RCC 7860 (cell line): ENCODE measurements around the gene TRH.
"Not testable (repeated sequence)": the region's sequence is repeated elsewhere in the genome, so short reads cannot be mapped to it uniquely, and the experiment has no call there.

Source experiments
- DNase-seq: peaks from one replicate; pipeline ENCODE4 v3.0.0-alpha.2; 2015; ENCODE audit warnings: low spot score
- FAIRE-seq: peaks from 2 replicates; lab custom pipeline; 2012; peaks lifted over from hg19 to GRCh38; lab: Jason Lieb, UNC

The TRH gene

DNA sequence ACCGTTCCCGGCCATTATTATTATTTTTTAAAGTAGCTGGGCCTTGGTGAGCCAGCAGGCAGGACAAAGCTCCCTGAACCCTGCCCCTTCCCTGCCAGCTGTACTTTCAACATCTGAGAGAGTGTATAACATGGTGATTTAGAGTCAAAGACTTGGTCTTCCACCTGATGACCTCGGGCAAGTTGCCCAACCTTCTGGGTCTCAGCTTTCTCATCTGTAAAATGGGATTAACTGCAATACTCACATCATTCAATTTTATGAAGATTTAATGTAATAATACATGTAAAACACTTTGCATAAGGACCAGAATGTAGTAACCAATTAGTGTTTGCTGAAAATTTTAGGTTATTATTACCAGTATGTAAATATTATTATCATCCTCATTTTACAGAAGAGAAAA is 11.9 kb upstream of the TRH start:
- FAIRE-seq (no peak), DNase-seq (no peak)

DNA sequence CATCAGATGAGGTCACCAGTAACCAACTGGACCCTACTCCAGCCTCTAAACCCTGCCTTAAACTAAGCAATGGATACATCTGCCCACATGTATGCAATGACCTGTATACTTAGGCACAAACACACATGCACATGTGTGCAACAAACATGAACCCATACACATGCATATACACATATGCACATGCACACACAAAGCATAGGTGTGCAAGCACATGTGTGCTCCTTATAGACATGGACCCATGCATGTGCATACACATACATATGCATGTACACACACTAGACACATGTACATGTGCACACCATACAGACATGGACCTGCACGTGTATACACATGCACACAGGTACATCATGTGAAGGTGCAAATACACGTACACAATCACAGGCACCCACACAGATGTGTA is 8.6 kb upstream of the TRH start:
- FAIRE-seq (no peak), DNase-seq (no peak)

DNA sequence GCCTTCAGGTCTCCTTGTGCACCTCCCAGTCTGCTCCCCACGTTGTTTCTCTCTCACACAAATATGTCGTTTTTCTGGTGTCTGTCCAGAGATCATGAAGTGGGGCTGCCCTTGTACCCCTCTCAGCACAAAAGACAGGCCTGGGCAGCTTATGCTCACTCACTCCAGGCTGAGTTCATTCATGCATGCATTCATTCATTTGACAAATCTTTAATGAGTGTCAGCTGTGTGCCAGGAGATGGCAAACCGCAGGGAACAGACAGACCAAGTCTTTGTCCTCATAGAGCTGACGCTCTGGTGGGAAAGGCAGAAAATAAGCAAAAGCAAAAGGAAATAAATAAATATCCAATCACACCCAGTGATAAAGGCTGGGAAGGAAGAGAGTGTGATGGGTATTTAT is 7.6 kb upstream of the TRH start:
- FAIRE-seq (no peak), DNase-seq (no peak)

DNA sequence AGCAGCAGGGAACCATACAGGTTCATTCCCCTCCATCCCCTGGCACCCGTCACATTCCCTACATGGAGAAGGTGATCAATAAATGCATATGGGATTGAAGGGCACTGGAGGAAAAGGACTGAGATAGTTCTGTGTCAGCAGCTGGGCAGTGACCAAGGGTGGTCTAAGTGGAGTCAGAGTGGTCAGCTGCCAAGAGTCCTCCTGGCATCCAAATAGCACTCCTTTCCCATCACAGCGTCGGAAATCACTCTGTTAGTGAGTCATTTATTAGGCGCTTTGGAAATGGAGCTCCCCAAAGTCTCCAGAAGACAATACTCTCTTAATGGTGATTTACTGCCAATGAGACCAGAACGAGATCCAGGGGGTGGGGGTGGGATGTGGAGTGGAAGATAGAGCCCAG is 6.8 kb upstream of the TRH start:
- DNase-seq (no peak), FAIRE-seq (no peak)

- FAIRE-seq (no peak), DNase-seq (no peak)
Observed at GRCh38 chr3:129971351-129972052, 3.0 kb upstream of the TRH start.

DNA sequence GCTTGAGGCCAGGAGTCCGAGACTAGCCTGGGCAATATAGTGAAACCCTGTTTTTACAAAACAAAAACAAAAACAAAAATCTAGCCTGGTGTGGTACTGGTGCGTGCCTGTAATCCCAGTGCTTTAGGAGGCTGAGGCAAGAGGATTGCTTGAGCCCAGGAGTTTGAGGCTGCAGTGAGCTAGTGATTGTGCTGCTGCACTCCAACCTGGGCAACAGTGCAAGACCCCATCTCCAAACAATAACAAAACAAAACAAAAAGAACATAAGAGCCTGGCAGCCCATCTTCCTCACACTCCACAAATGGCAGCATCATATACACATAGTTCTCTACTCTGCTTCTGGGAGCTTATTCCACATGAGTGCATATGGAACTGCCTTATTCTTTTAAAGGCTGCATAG is 2.2 kb upstream of the TRH start:
- FAIRE-seq (no peak), DNase-seq (no peak)

DNA sequence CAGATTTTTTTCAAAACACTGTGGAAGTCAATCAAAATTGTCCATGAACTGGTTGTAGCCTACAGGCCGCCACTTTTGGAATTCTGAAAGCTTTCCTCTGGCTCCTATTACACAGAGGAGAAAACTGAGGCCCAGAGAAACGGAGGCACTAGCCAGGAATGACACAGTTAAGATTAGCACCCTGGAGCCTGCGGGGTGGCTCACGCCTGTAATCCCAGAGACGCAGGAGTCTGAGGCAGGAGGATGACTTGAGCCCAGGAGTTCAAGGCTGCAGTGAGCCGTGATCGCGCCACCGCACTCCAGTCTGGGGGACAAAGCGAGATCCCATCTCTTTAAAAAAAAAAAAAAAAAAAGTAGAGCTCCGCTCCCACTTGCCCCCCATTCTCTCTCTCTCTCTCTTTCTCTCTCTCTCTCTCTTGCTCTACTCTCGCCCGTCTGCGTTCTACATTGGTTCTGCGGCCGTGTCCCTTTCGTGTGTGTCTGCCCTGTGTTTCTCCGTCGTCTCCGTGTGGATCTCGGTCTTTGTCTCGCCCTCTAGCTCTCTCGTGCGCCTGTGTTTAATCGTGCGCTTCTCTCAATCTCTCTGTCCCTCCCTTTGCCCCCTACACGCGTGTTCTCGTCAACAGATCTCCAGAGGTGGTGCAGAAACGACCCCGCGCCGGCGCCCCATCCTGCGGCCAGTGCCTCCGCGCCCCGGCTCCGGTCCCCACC is 512 bp upstream of the TRH start:
- DNase-seq (no peak), FAIRE-seq (no peak)

DNA sequence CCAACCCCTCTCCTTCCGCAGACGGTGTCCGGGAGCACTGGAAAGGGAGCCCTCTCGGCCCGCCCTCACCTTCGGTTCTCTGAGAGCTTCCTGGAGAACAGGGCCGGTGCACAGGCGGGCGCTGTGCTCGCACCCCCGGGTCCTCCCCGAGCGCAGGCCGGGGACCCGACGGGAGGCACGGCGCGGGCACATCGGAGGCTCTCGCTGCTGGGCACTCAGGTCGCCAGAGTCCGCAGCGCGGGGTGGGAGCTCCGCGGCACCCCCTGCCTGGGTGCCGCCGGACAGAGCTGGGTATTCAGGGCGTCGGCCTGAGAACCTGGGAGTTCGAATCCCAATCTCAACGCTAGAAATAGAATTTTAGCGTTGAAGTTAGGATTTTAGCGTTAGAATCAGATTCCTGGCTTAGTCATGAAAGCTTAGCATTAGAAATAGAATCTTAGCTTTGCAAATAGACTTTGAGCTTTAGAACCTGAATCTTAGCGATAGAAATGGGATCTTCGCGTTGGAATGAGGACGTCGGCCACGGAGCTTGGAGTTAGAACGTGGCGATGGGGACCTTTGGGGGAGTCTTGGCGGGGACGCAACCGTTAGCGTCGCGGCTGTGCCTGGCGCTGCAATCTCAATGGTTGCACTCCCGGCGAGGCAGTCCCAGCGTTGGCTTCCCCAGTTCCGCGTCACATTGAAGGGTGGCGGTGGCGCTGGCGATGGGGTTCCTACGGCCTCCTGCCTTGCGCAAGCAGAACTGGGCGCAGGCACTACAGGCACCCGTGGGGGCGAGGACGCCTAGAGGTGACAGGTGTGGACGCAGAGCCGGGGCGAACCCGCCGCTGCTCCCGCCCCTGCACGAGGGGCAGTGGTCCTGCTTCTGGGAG is 549 bp downstream of the TRH start:
- no peak for FAIRE-seq

GRCh38 chr3:129975705-129976048 is 1.2 kb downstream of the TRH start:
- DNase-seq, result no peak
- no peak for FAIRE-seq

More for the DNA sequence above, 549 bp downstream of the TRH start:
- DNase-seq, result no peak

GRCh38 chr3:129976286-129976685 is 1.8 kb downstream of the TRH start:
- FAIRE-seq (no peak), DNase-seq (no peak)

GRCh38 chr3:129978123-129978522 is 3.6 kb downstream of the TRH start:
- DNase-seq (no peak), FAIRE-seq (no peak)

GRCh38 chr3:129979905-129980304 is 5.4 kb downstream of the TRH start:
- no peak for DNase-seq
- FAIRE-seq, result no peak

DNA sequence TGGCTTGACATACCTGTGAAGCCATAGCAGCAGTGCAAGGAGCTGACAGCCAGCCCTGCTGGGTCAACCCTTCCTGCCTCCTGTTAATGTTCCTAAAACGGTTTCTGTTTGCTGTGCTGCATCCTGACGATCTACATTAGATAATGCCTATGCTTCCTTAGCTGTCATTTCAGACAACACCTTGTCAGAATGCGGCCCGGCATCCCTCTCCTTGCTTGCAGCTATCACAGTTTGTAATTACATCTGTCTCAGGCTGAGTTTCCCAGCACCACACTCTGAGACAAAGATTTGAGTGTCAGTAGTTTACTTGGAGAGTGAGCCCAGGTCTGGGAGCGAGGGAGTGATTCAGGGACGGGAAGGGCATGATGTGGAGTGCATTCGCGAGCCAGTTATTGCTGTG is 9.0 kb downstream of the TRH start:
- no peak for FAIRE-seq
- DNase-seq, result no peak

DNA sequence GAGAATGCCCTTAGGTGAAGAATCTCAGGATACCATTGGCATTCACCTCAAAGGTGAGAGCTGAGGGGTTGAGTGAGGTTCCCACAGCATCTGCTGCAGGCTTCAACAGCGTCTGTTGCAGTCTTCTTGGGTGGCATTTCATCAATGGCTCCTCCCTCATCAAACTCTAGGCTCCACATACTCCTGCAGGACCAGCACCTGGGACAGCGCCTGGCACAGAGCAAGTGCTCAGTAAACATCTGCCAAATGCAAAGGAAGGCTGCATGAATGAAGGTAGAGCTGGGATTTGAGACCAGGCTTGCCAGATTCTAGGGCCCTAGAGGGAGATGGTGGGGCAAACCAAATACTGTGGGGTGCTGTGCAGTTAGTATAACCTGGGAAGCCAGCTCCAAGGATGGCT is 9.6 kb downstream of the TRH start:
- FAIRE-seq (no peak), DNase-seq (no peak)

- DNase-seq (no peak), FAIRE-seq (no peak)
Observed at GRCh38 chr3:129985113-129985512, 10.6 kb downstream of the TRH start.

DNA sequence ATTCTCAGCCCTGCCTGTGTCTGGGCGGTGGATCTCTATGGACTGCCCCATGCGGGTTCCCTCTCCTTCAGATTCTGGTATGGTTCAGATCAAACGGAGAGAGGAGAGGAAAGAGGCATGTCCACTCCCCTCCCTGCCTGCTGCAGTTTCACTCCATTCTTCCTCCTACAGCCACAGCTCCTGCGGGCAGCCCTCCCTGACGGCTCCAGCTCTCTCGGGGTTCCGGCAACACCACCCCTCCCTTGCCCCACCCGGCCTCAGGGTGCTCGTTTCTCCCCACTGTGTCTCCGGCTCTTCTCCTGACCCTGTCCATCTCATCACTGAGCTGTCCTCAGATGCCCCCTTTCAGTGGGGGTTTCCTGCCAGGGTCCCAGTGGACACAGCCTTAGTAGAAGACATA is 13.9 kb downstream of the TRH start:
- no peak for FAIRE-seq
- no peak for DNase-seq

- no peak for FAIRE-seq
Observed at GRCh38 chr3:129989414-129989813, 14.9 kb downstream of the TRH start.

DNA sequence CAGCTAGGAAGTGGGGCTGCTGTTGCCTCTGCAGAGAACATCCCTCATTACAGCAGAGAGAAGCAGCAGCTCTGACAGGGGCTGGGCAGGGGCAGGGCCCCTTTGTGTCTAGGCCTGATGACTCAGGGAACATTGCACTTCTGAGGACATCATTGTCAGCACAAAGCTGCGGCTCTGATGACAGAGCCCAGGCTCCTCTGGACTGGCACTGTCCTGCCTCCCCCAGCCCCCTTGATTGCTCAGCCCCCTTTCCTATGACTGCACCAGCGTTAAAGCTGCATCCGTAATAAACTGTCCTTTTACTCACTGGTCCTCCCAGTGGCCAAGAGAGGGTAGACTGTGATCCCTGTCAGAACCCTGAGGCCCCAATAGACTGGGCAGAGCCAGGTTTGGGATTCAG is 18.3 kb downstream of the TRH start:
- no peak for FAIRE-seq
- DNase-seq, result no peak

More at GRCh38 chr3:129989414-129989813, 14.9 kb downstream of the TRH start:
- DNase-seq, result no peak

DNA sequence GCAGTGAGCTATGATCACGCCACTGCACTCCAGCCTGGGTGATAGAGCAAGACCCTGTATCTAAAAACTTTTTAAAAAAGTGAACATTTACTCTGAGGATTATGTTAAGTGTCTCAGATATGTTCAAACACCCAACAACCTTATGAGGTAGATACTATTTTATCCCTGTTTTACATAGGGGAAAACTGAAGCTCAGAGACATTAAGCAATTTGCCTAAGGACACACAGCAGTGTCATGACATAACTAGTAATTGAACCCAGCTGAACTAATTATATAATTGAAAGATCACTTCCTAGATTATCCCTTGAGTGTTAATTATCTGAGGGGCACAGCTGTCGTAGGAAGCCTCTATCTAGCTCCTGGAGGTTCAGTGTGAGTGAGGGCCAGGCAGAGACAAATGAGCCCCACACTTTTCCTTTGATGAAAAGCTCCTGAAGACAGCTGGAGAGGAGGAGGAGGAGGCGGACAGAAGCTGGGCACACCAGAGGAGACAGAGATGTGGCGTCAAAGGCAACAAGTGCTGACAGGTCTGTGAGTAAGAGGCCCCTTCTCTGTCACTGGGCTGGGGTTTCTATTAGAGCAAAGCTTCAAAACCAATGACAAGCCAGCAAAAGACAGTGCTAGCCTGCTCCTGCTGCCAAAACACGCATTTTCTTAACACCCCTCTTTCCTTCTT is 20.5 kb downstream of the TRH start:
- no peak for DNase-seq
- FAIRE-seq, result no peak

GRCh38 chr3:129996073-129996472 is 21.6 kb downstream of the TRH start:
- DNase-seq, result no peak
- FAIRE-seq, result no peak

- FAIRE-seq, DNase-seq: not testable (repeated sequence)
Observed at GRCh38 chr3:129999176-129999575, 24.7 kb downstream of the TRH start.
